Smooth muscle cell of the brain vasculature (primary cell): ENCODE data around the gene NETO2.
"Not testable (repeated sequence)": the region's sequence is repeated elsewhere in the genome, so short reads cannot be mapped to it uniquely, and the experiment has no call there.

Experiments
- DNase-seq: peaks from one replicate; pipeline ENCODE4 v3.0.0-alpha.2; 2012; ENCODE audit warnings: low read depth, low spot score

The NETO2 gene

GRCh38 chr16:47065766-47066688 lies 77.7 kb downstream of the NETO2 start:
- no peak for DNase-seq

GRCh38 chr16:47064775-47065174 lies 79.0 kb downstream of the NETO2 start:
- DNase-seq, result no peak

GRCh38 chr16:47063011-47063724 lies 80.6 kb downstream of the NETO2 start:
- no peak for DNase-seq

- DNase-seq, result no peak
These were observed 82.5 kb downstream of the NETO2 start for GRCh38 chr16:47061204-47061603.

- no peak for DNase-seq
These were observed 83.1 kb downstream of the NETO2 start for GRCh38 chr16:47060596-47060995.

- no peak for DNase-seq
These were observed 83.8 kb downstream of the NETO2 start for GRCh38 chr16:47059991-47060390.

GRCh38 chr16:47059130-47059529 lies 84.6 kb downstream of the NETO2 start:
- not testable (repeated sequence) for DNase-seq

GRCh38 chr16:47058295-47059086 lies 85.3 kb downstream of the NETO2 start:
- DNase-seq, result no peak

GRCh38 chr16:47057630-47057993 lies 86.1 kb downstream of the NETO2 start:
- no peak for DNase-seq

GRCh38 chr16:47056688-47057629 lies 86.8 kb downstream of the NETO2 start:
- DNase-seq, result no peak

- DNase-seq, result not testable (repeated sequence)
These were observed 87.7 kb downstream of the NETO2 start for GRCh38 chr16:47056061-47056460.

GRCh38 chr16:47055136-47055885 lies 88.4 kb downstream of the NETO2 start:
- DNase-seq, result no peak

GRCh38 chr16:47054306-47054705 lies 89.4 kb downstream of the NETO2 start:
- DNase-seq, result no peak

GRCh38 chr16:47053895-47054294 lies 89.8 kb downstream of the NETO2 start:
- DNase-seq, result no peak

GRCh38 chr16:47052666-47053640 lies 90.8 kb downstream of the NETO2 start:
- no peak for DNase-seq

GRCh38 chr16:47051031-47051430 lies 92.7 kb downstream of the NETO2 start:
- DNase-seq, result no peak

GRCh38 chr16:47049901-47050583 lies 93.7 kb downstream of the NETO2 start:
- no peak for DNase-seq

GRCh38 chr16:47047524-47048203 lies 96.1 kb downstream of the NETO2 start:
- no peak for DNase-seq
